Measurements from ENCODE around the gene CHP1. TPM values are rescaled to one million over a fixed set of nuclear protein-coding genes. Genes with fewer than 3 reads are reported as not detected.

CHP1 gene
- total RNA-seq, 1 experiment from 2014 or later: 107 TPM

- Histone ChIP-seq H3F3A (ENCODE audit: low read length, unreplicated experiment) (no peaks in the 10 kb centered on the region), H3K9ac (ENCODE audit: low read length) (peak overlapping the region; percentile 92), H2AFZ (ENCODE audit: low read length) (no peak overlapping the region), H4K20me1 (ENCODE audit: low read length) (peaks cover 12% of the 10 kb centered on the region), H3K4me3 (ENCODE audit: low read length) (peak overlapping the region; percentile 91), H3K9me2 (replicated peaks; ENCODE audit: low read length) (no peaks in the 10 kb centered on the region), H3K27ac (ENCODE audit: low read length) (no peak overlapping the region), H3K9me3 (ENCODE audit: low read length) (no peaks in the 10 kb centered on the region), H3K36me3 (ENCODE audit: low read depth, low read length) (peaks cover 37% of the 10 kb centered on the region), H3K79me2 (ENCODE audit: low read length) (peaks cover 49% of the 10 kb centered on the region), H3K4me2 (ENCODE audit: low read length) (peak overlapping the region; percentile 83), H3K4me1 (ENCODE audit: insufficient read depth, low read length) (peaks cover 37% of the 10 kb centered on the region), H3K27me3 (ENCODE audit: low read length) (no peaks in the 10 kb centered on the region)
- ATAC-seq: no peak
- no TSS peak for BruUV-seq (replicated peaks)
- TF ChIP-seq EZH2phosphoT487 (IDR thresholded peaks at IDR 0.05; ENCODE audit: borderline replicate concordance, low read length) (no peak), EZH2 (IDR thresholded peaks at IDR 0.05; ENCODE audit: low read length, unreplicated experiment) (no peak)
- TF ChIP-seq, protein P1, sequence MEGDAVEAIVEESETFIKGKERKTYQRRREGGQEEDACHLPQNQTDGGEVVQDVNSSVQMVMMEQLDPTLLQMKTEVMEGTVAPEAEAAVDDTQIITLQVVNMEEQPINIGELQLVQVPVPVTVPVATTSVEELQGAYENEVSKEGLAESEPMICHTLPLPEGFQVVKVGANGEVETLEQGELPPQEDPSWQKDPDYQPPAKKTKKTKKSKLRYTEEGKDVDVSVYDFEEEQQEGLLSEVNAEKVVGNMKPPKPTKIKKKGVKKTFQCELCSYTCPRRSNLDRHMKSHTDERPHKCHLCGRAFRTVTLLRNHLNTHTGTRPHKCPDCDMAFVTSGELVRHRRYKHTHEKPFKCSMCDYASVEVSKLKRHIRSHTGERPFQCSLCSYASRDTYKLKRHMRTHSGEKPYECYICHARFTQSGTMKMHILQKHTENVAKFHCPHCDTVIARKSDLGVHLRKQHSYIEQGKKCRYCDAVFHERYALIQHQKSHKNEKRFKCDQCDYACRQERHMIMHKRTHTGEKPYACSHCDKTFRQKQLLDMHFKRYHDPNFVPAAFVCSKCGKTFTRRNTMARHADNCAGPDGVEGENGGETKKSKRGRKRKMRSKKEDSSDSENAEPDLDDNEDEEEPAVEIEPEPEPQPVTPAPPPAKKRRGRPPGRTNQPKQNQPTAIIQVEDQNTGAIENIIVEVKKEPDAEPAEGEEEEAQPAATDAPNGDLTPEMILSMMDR (conservative IDR thresholded peaks at IDR 0.05; ENCODE audit: low read depth, low read length): no peak
- POLR2A ChIA-PET (ENCODE audit: unreplicated experiment): no interaction called here
- DNase-seq: no peak
- CTCF ChIA-PET: no interaction called here
- intact Hi-C loops (cut with micrococcal nuclease): loop anchor here (2.0 kb wide), 1 partner anchor 48 kb away; the partner anchor contains the start of genes NUSAP1 and OIP5
Measured at GRCh38 chr15:41285285-41285684, 54.2 kb downstream of the CHP1 start.

DNA sequence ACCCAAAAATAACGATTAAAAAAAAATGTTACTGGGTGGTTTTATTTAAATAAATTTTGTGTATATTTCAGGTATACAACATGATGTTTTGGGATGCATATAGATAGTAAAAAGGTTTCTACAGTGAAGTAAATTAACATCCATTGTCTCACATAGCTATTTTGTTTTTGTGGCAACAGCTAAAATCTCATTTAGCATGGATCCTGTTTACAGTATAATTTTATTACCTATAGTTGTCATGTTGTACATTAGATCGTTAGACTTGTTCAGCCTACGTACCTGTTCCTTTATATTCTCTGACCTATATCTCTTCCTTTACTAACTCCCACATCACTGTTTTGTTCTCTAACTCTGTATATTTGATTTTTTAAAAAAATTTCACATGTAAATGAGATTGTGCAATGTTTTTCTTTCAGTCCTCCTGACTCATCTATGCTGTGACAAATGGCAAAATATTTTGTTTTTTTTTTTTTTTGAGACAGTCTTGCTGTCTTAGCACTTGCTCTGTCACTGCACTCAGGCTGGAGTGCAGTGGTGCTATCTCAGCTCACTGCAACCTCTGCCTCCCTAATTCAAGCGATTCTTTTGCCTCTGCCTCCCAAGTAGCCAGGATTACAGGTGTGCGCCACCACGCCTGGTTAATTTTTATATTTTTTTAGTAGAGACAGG is 55.7 kb downstream of the CHP1 start:
- Histone ChIP-seq H3K4me2 (ENCODE audit: low read length) (no peak overlapping the region), H2AFZ (ENCODE audit: low read length) (no peak overlapping the region), H3K36me3 (ENCODE audit: low read depth, low read length) (peaks cover 39% of the 10 kb centered on the region), H3K27me3 (ENCODE audit: low read length) (no peaks in the 10 kb centered on the region), H3F3A (ENCODE audit: low read length, unreplicated experiment) (no peaks in the 10 kb centered on the region), H3K9ac (ENCODE audit: low read length) (no peak overlapping the region), H3K4me1 (ENCODE audit: insufficient read depth, low read length) (peaks cover 27% of the 10 kb centered on the region), H3K9me2 (replicated peaks; ENCODE audit: low read length) (no peaks in the 10 kb centered on the region), H3K27ac (ENCODE audit: low read length) (no peak overlapping the region), H4K20me1 (ENCODE audit: low read length) (peaks cover 12% of the 10 kb centered on the region), H3K9me3 (ENCODE audit: low read length) (no peaks in the 10 kb centered on the region), H3K4me3 (ENCODE audit: low read length) (no peak overlapping the region), H3K79me2 (ENCODE audit: low read length) (peaks cover 49% of the 10 kb centered on the region)
- no peak for TF ChIP-seq EZH2 (IDR thresholded peaks at IDR 0.05; ENCODE audit: low read length, unreplicated experiment)
- no peak for TF ChIP-seq EZH2phosphoT487 (IDR thresholded peaks at IDR 0.05; ENCODE audit: borderline replicate concordance, low read length)
- TF ChIP-seq, protein P1 (conservative IDR thresholded peaks at IDR 0.05; ENCODE audit: low read depth, low read length): no peak
- ATAC-seq: no peak
- CTCF ChIA-PET: no interaction called here
- POLR2A ChIA-PET (ENCODE audit: unreplicated experiment): no interaction called here
- no TSS peak for BruUV-seq (replicated peaks)
- intact Hi-C loops (cut with micrococcal nuclease): no loop called here
- peak; percentile 38 for DNase-seq

GRCh38 chr15:41288464-41288863 is 57.4 kb downstream of the CHP1 start:
- BruUV-seq (replicated peaks): no TSS peak
- Histone ChIP-seq H3K9ac (ENCODE audit: low read length) (no peak overlapping the region), H3K9me3 (ENCODE audit: low read length) (no peaks in the 10 kb centered on the region), H3K27ac (ENCODE audit: low read length) (no peak overlapping the region), H4K20me1 (ENCODE audit: low read length) (peaks cover 12% of the 10 kb centered on the region), H3K9me2 (replicated peaks; ENCODE audit: low read length) (no peaks in the 10 kb centered on the region), H3K27me3 (ENCODE audit: low read length) (no peaks in the 10 kb centered on the region), H3K36me3 (ENCODE audit: low read depth, low read length) (peaks cover 39% of the 10 kb centered on the region), H3F3A (ENCODE audit: low read length, unreplicated experiment) (no peaks in the 10 kb centered on the region), H3K79me2 (ENCODE audit: low read length) (peaks cover 49% of the 10 kb centered on the region), H3K4me3 (ENCODE audit: low read length) (no peak overlapping the region), H3K4me2 (ENCODE audit: low read length) (no peak overlapping the region), H2AFZ (ENCODE audit: low read length) (no peak overlapping the region), H3K4me1 (ENCODE audit: insufficient read depth, low read length) (peaks cover 16% of the 10 kb centered on the region)
- intact Hi-C loops (cut with micrococcal nuclease): no loop called here
- ATAC-seq (no peak), DNase-seq (no peak)
- TF ChIP-seq EZH2phosphoT487 (IDR thresholded peaks at IDR 0.05; ENCODE audit: borderline replicate concordance, low read length): no peak
- TF ChIP-seq, protein P1 (conservative IDR thresholded peaks at IDR 0.05; ENCODE audit: low read depth, low read length): no peak
- no peak for TF ChIP-seq EZH2 (IDR thresholded peaks at IDR 0.05; ENCODE audit: low read length, unreplicated experiment)
- POLR2A ChIA-PET (ENCODE audit: unreplicated experiment): no interaction called here
- CTCF ChIA-PET: interaction anchor here (0.6 kb wide), 1 partner anchor 12 kb away, joined by 4 read pairs; no protein-coding TSS in a partner anchor
